ENCODE measurements around the gene CADPS2. TPM values are rescaled to one million over a fixed set of nuclear protein-coding genes. Genes with fewer than 3 reads are reported as not detected.

CADPS2 gene
- total and polyA plus RNA-seq, 8 donors = 34.2 to 83.4 (median 64.6) TPM

GRCh38 chr7:122314284-122314683 is 572.0 kb downstream of the CADPS2 start:
- ATAC-seq = no peak
- intact Hi-C loops (cut with DNase I) = no loop called here
- no peak for DNase-seq
- Histone ChIP-seq H3K4me3 (no peak overlapping the region), H3K27ac (no peak overlapping the region), H3K9me3 (no peaks in the 10 kb centered on the region), H3K27me3 (peaks cover 88 to 91% of the 10 kb centered on the region in 2 donors), H3K4me1 (peaks cover 0 to 15% of the 10 kb centered on the region in 2 donors), H3K36me3 (no peaks in the 10 kb centered on the region)
- no peak for TF ChIP-seq CTCF (IDR thresholded peaks at IDR 0.05)

- peaks cover 99 to 100% of the 10 kb centered on the region in 2 donors for H3K27me3 ChIP-seq
- H3K36me3 ChIP-seq = no peaks in the 10 kb centered on the region
- DNase-seq = no peak
- ATAC-seq = no peak
- intact Hi-C loops (cut with DNase I) = no loop called here
- no peak for TF ChIP-seq CTCF (IDR thresholded peaks at IDR 0.05)
- no peak overlapping the region for H3K27ac ChIP-seq
- no peak overlapping the region for H3K4me3 ChIP-seq
- H3K9me3 ChIP-seq = no peaks in the 10 kb centered on the region
- peaks cover 0 to 15% of the 10 kb centered on the region in 2 donors for H3K4me1 ChIP-seq
These were observed 573.5 kb downstream of the CADPS2 start for GRCh38 chr7:122312789-122313188.

GRCh38 chr7:122311734-122312450 is 574.4 kb downstream of the CADPS2 start:
- Histone ChIP-seq H3K36me3 (no peaks in the 10 kb centered on the region), H3K27ac (no peak overlapping the region), H3K9me3 (no peaks in the 10 kb centered on the region), H3K27me3 (peaks cover 99 to 100% of the 10 kb centered on the region in 2 donors), H3K4me3 (no peak overlapping the region), H3K4me1 (peaks cover 0 to 13% of the 10 kb centered on the region in 2 donors)
- intact Hi-C loops (cut with DNase I) = no loop called here
- DNase-seq (peak in 1 of 4 donors; percentile 76), ATAC-seq (no peak)
- TF ChIP-seq CTCF (IDR thresholded peaks at IDR 0.05) = no peak

- H3K27me3 ChIP-seq = peaks cover 100% of the 10 kb centered on the region in 2 donors
- ATAC-seq (no peak), DNase-seq (no peak)
- H3K27ac ChIP-seq = no peak overlapping the region
- TF ChIP-seq CTCF (IDR thresholded peaks at IDR 0.05) = no peak
- no peaks in the 10 kb centered on the region for H3K36me3 ChIP-seq
- no peaks in the 10 kb centered on the region for H3K9me3 ChIP-seq
- intact Hi-C loops (cut with DNase I) = no loop called here
- peaks cover 0 to 12% of the 10 kb centered on the region in 2 donors for H3K4me1 ChIP-seq
- H3K4me3 ChIP-seq = no peak overlapping the region
These were observed 575.1 kb downstream of the CADPS2 start for GRCh38 chr7:122311050-122311700.
